ENCODE results near the gene CRIP1. TPM values are rescaled to one million over a fixed set of nuclear protein-coding genes. Genes with fewer than 3 reads are reported as not detected.

Gene CRIP1, protein sequence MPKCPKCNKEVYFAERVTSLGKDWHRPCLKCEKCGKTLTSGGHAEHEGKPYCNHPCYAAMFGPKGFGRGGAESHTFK
- total RNA-seq, result 100 to 1,000 TPM; 451 to 842 TPM
- 23.9 to 50.7 reads per million in 2 donors for total RNA-seq

GRCh38 chr14:105486163-105486973 is at the start of gene CRIP1:
Gene CRIP1 (plus strand): TSS chr14:105486886. CDS start chr14:105487260, 374 bp downstream.
- Mint-ChIP-seq H3K4me3 (peak within 1 kb of the TSS; percentile 96), H3K27me3 (no peaks in the 10 kb centered on the region), H3K4me1 (peaks cover 54% of the 10 kb centered on the region), H3K36me3 (ENCODE audit: low read depth) (peaks cover 2% of the 10 kb centered on the region), H3K27ac (peak within 1 kb of the TSS; percentile 95)
- H3K9me3 ChIP-seq (ENCODE audit: control insufficient read depth, low read length, poor library complexity, severe bottlenecking), result no peaks in the 10 kb centered on the region
- ATAC-seq (no peak), DNase-seq (peak; percentile 21 to 41 (median 31))

- H3K4me3 Mint-ChIP-seq, result no peak overlapping the region
- H3K4me1 Mint-ChIP-seq, result peaks cover 15% of the 10 kb centered on the region
- H3K9me3 ChIP-seq (ENCODE audit: control insufficient read depth, low read length, poor library complexity, severe bottlenecking), result no peaks in the 10 kb centered on the region
- no peak overlapping the region for H3K27ac Mint-ChIP-seq
- ATAC-seq (no peak), DNase-seq (no peak)
- H3K27me3 Mint-ChIP-seq, result no peaks in the 10 kb centered on the region
- peaks cover 2% of the 10 kb centered on the region for H3K36me3 Mint-ChIP-seq (ENCODE audit: low read depth)
Observed at GRCh38 chr14:105436891-105437722, 49.6 kb upstream of the CRIP1 start.

- no peaks in the 10 kb centered on the region for H3K27me3 Mint-ChIP-seq
- no peak for ATAC-seq
- no peak overlapping the region for H3K4me3 Mint-ChIP-seq
- DNase-seq, result no peak
- H3K36me3 Mint-ChIP-seq (ENCODE audit: low read depth), result peaks cover 2% of the 10 kb centered on the region
- H3K9me3 ChIP-seq (ENCODE audit: control insufficient read depth, low read length, poor library complexity, severe bottlenecking), result no peaks in the 10 kb centered on the region
- no peak overlapping the region for H3K27ac Mint-ChIP-seq
- H3K4me1 Mint-ChIP-seq, result peaks cover 15% of the 10 kb centered on the region
Observed at GRCh38 chr14:105437723-105438500, 48.8 kb upstream of the CRIP1 start.

DNA sequence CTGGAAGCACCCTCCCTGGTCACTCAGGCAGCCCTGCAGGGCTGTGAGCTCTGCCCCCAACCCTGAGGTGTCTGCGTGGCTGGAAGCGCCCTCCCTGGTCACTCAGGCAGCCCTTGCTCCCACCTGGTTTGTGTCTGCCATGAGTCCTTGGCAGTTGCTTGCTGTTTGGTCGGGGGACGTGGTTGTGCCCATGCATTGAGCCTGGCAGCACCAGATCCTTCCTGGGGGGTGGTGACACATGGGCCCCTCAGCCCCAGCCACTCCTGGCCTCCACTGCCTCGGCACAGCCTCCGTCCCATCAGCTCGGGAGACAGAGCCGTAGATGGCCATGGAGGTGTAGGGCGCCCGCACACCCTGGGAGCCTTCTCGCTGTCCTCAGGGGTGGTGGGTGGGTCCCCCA is 47.5 kb upstream of the CRIP1 start:
- peaks cover 15% of the 10 kb centered on the region for H3K4me1 Mint-ChIP-seq
- ATAC-seq (no peak), DNase-seq (no peak)
- H3K4me3 Mint-ChIP-seq, result no peak overlapping the region
- H3K27ac Mint-ChIP-seq, result no peak overlapping the region
- H3K27me3 Mint-ChIP-seq, result no peaks in the 10 kb centered on the region
- peaks cover 2% of the 10 kb centered on the region for H3K36me3 Mint-ChIP-seq (ENCODE audit: low read depth)
- H3K9me3 ChIP-seq (ENCODE audit: control insufficient read depth, low read length, poor library complexity, severe bottlenecking), result no peaks in the 10 kb centered on the region

DNA sequence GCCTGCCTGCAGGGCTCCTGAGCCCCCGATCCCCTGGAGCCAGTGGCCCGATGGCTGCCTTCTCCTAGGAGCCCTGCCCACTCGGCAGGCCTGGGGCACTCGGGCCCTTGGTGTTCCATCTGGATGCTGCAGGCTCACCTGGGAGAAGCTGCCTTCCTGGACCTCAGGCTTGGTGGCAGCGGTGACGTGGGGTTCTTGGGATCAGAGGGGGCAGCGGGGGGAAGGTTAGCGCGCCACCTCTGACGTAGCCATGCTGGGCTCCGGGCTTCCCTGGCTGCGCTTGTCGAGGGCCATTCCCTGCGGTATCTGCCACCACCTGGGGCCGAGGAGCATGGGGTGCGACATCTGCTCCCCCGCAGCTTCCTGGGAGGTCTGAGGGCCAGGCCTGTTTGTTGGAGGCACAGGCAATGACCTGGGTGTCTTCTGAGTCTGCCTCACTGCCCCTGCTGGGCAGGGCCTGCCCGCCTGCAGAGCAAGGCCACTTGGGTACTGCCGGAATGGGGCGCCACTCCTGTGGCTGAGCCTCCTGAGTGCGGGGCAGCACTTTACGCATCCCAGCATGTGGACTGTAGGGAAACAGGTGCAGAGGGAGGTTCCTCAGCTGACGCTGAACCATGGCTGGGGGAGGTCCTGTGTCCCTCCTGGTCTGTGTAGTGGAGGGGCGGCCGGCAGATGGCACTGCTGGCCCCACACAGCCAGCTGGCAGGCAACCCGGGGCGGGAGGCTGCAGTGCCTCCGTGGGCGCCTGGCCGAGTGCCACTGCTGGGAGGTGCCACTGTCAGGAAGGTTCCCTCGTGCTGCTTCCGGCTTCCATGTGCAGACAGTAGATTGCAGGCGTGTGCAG is 46.8 kb upstream of the CRIP1 start:
- no peak overlapping the region for H3K27ac Mint-ChIP-seq
- H3K4me3 Mint-ChIP-seq, result peak overlapping the region; percentile 15
- ATAC-seq, result no peak
- no peaks in the 10 kb centered on the region for H3K9me3 ChIP-seq (ENCODE audit: control insufficient read depth, low read length, poor library complexity, severe bottlenecking)
- no peak for DNase-seq
- H3K36me3 Mint-ChIP-seq (ENCODE audit: low read depth), result peaks cover 2% of the 10 kb centered on the region
- H3K27me3 Mint-ChIP-seq, result no peaks in the 10 kb centered on the region
- peaks cover 12% of the 10 kb centered on the region for H3K4me1 Mint-ChIP-seq

- peaks cover 9% of the 10 kb centered on the region for H3K4me1 Mint-ChIP-seq
- no peaks in the 10 kb centered on the region for H3K9me3 ChIP-seq (ENCODE audit: control insufficient read depth, low read length, poor library complexity, severe bottlenecking)
- DNase-seq, result no peak
- H3K27me3 Mint-ChIP-seq, result no peaks in the 10 kb centered on the region
- peak overlapping the region; percentile 15 for H3K4me3 Mint-ChIP-seq
- no peak overlapping the region for H3K27ac Mint-ChIP-seq
- H3K36me3 Mint-ChIP-seq (ENCODE audit: low read depth), result peaks cover 2% of the 10 kb centered on the region
- no peak for ATAC-seq
Observed at GRCh38 chr14:105440554-105440900, 46.2 kb upstream of the CRIP1 start.

DNA sequence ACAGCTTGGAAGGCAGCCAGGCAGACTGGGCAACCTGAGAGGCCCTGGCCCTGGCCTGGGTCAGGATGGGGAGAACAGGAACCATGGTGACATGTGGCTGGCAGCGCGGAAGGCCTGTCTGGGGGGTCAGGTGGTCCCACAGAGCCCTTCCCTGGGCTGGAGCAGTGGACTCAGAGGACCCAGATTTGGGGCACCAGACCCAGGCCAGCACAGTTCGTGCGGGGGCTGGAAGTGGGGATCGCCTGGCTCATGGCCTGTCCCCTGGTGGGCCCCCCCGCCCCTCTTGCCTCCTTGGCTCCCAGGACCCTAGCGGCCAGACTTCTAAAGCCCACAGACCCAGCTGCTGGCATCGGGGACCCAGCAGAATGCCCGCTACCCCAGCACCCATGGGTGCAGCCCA is 45.7 kb upstream of the CRIP1 start:
- no peaks in the 10 kb centered on the region for H3K27me3 Mint-ChIP-seq

DNA sequence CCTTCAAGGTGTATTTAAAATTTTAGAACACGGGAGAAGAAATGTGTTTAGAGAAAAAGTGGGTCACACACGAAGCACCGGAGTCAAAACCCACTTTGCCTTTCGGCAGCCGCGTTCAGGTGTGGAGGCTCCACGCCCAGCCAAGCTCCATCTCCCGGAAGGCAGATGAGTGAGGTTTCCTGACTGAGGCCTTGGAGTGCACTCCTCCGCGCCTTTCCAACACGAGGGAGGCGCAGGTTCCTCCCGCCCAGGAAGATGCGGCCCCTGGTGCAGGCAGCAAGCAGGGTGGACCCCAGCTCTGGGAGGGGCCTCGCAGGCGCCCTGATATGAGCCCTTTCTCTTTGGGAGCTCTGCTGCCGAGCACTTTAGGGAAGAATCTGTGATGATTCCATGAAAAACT is 44.6 kb upstream of the CRIP1 start:
- Mint-ChIP-seq H3K27ac (no peak overlapping the region), H3K4me1 (peaks cover 2% of the 10 kb centered on the region), H3K36me3 (ENCODE audit: low read depth) (peaks cover 2% of the 10 kb centered on the region), H3K27me3 (no peaks in the 10 kb centered on the region), H3K4me3 (no peak overlapping the region)
- ATAC-seq, result no peak
- H3K9me3 ChIP-seq (ENCODE audit: control insufficient read depth, low read length, poor library complexity, severe bottlenecking), result no peaks in the 10 kb centered on the region
- DNase-seq, result no peak

More for the DNA sequence above, 45.7 kb upstream of the CRIP1 start:
- no peak for DNase-seq
- no peaks in the 10 kb centered on the region for H3K9me3 ChIP-seq (ENCODE audit: control insufficient read depth, low read length, poor library complexity, severe bottlenecking)
- no peak for ATAC-seq
- Mint-ChIP-seq H3K36me3 (ENCODE audit: low read depth) (peaks cover 2% of the 10 kb centered on the region), H3K4me3 (no peak overlapping the region), H3K4me1 (peaks cover 5% of the 10 kb centered on the region), H3K27ac (no peak overlapping the region)

DNA sequence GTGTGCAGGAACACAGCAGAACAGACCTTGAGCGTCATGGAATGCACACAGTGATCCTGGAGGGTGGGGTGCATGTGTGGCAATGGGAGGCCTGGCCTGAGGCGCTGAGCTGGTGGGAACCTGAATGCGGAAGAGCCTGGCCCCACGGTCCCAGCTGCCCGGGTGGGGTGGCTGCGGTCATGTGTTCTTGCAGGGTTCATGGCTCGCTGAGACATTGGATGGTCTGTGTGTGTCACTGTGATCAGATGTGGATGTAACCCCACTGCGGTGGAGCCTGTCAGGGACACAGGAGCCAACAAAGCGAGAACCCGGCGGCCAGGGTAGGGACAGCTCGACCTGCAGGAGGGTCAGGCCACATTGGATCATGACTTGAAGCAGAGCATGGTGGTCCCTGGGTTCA is 43.9 kb upstream of the CRIP1 start:
- peaks cover 2% of the 10 kb centered on the region for H3K36me3 Mint-ChIP-seq (ENCODE audit: low read depth)
- H3K4me1 Mint-ChIP-seq, result peaks cover 2% of the 10 kb centered on the region
- no peaks in the 10 kb centered on the region for H3K27me3 Mint-ChIP-seq
- ATAC-seq (no peak), DNase-seq (no peak)
- no peaks in the 10 kb centered on the region for H3K9me3 ChIP-seq (ENCODE audit: control insufficient read depth, low read length, poor library complexity, severe bottlenecking)
- no peak overlapping the region for H3K4me3 Mint-ChIP-seq
- H3K27ac Mint-ChIP-seq, result no peak overlapping the region

- DNase-seq (no peak), ATAC-seq (no peak)
- H3K27me3 Mint-ChIP-seq, result no peaks in the 10 kb centered on the region
- no peaks in the 10 kb centered on the region for H3K9me3 ChIP-seq (ENCODE audit: control insufficient read depth, low read length, poor library complexity, severe bottlenecking)
- H3K27ac Mint-ChIP-seq, result no peak overlapping the region
- H3K4me1 Mint-ChIP-seq, result peaks cover 6% of the 10 kb centered on the region
- H3K4me3 Mint-ChIP-seq, result no peak overlapping the region
- peaks cover 2% of the 10 kb centered on the region for H3K36me3 Mint-ChIP-seq (ENCODE audit: low read depth)
Observed at GRCh38 chr14:105444859-105445258, 41.8 kb upstream of the CRIP1 start.

- no peak for DNase-seq
- peaks cover 2% of the 10 kb centered on the region for H3K36me3 Mint-ChIP-seq (ENCODE audit: low read depth)
- no peak overlapping the region for H3K4me3 Mint-ChIP-seq
- H3K9me3 ChIP-seq (ENCODE audit: control insufficient read depth, low read length, poor library complexity, severe bottlenecking), result no peaks in the 10 kb centered on the region
- peaks cover 6% of the 10 kb centered on the region for H3K4me1 Mint-ChIP-seq
- no peak overlapping the region for H3K27ac Mint-ChIP-seq
- H3K27me3 Mint-ChIP-seq, result no peaks in the 10 kb centered on the region
- no peak for ATAC-seq
Observed at GRCh38 chr14:105445290-105445689, 41.4 kb upstream of the CRIP1 start.
